IMR-90 (cell line): Measurements from ENCODE around the gene SSNA1. TPM values are rescaled to one million over a fixed set of nuclear protein-coding genes. Genes with fewer than 3 reads are reported as not detected.

ENCODE experiments used
- ATAC-seq: fragments of 200-7000 bp; cut with Tn5 transposase; 2 replicates; pipeline ENCODE4 v1.9.1; 2020; ENCODE audit warnings: low read depth, mild to moderate bottlenecking, moderate library complexity
- BruUV-seq: library from RNA; stranded (reverse); fragments of 400-500 nt; replicated peaks from 2 replicates; lab custom pipeline; 2021; lab: Mats Ljungman, UMichigan
- CTCF ChIA-PET: fragments of 300-600 bp; formaldehyde crosslinking; extraction: SDS; loops from one replicate; lab custom pipeline; 2021; ENCODE audit warnings: antibody characterized with exemption; lab: Yijun Ruan, JAX
- POLR2A ChIA-PET: fragments of 300-600 bp; sonication (Branson Sonifier 250); formaldehyde crosslinking; loops from one replicate; lab custom pipeline; 2022; ENCODE audit warnings: antibody characterized with exemption; ENCODE audit not compliant: unreplicated experiment; lab: Charles Lee
- DNase-seq: peaks from one replicate; pipeline ENCODE4 v3.0.0; 2013
- H2AFZ ChIP-seq: replicated peaks from 2 replicates; pipeline ENCODE3; 2013; ENCODE audit warnings: low read length, mild to moderate bottlenecking; ENCODE audit not compliant: poor library complexity
- H2AK5ac ChIP-seq: 2 replicates; pipeline ENCODE4 v1.6.1; 2013; ENCODE audit warnings: low read depth, low read length, inconsistent platforms
- H2AK9ac ChIP-seq: replicated peaks from 2 replicates; pipeline ENCODE3; 2013; ENCODE audit warnings: mild to moderate bottlenecking, low read depth, low read length, moderate library complexity; ENCODE audit not compliant: poor library complexity
- H2BK120ac ChIP-seq: 2 replicates; pipeline ENCODE4 v1.6.1; 2013; ENCODE audit warnings: low read depth, low read length, inconsistent platforms
- H2BK15ac ChIP-seq: 3 replicates; pipeline ENCODE4 v1.6.1; 2013; ENCODE audit warnings: low read depth, low read length, inconsistent platforms
- H2BK20ac ChIP-seq: 2 replicates; pipeline ENCODE4 v1.6.1; 2013; ENCODE audit warnings: low read depth, mild to moderate bottlenecking, inconsistent platforms, low read length, moderate library complexity
- H2BK5ac ChIP-seq: 2 replicates; pipeline ENCODE4 v1.6.1; 2013; ENCODE audit warnings: mild to moderate bottlenecking, low read depth, low read length, inconsistent platforms; ENCODE audit not compliant: poor library complexity, severe bottlenecking
- H3K14ac ChIP-seq: replicated peaks from 2 replicates; pipeline ENCODE4 v1.6.1; 2013; ENCODE audit warnings: low read depth, low read length, inconsistent platforms
- H3K18ac ChIP-seq: 2 replicates; pipeline ENCODE4 v1.6.1; 2013; ENCODE audit warnings: low read depth, low read length, control low read depth
- H3K23ac ChIP-seq: 2 replicates; pipeline ENCODE4 v1.6.1; 2013; ENCODE audit warnings: low read depth, low read length, inconsistent platforms
- H3K27ac ChIP-seq: 2 replicates; pipeline ENCODE4 v1.5.1; 2013; ENCODE audit warnings: mild to moderate bottlenecking, control low read depth, low read length; ENCODE audit not compliant: insufficient read depth
- H3K27me3 ChIP-seq: 2 replicates; pipeline ENCODE4 v1.6.1; 2013; ENCODE audit warnings: low read length; ENCODE audit not compliant: control insufficient read depth, insufficient read depth
- H3K36me3 ChIP-seq: 2 replicates; pipeline ENCODE4 v1.6.1; 2013; ENCODE audit warnings: low read length, mixed read lengths; ENCODE audit not compliant: control insufficient read depth, insufficient read depth
- H3K4ac ChIP-seq: 2 replicates; pipeline ENCODE4 v1.6.1; 2013; ENCODE audit warnings: low read depth, low read length, inconsistent platforms
- H3K4me1 ChIP-seq: 2 replicates; pipeline ENCODE4 v1.6.1; 2013; ENCODE audit warnings: low read length, mixed read lengths; ENCODE audit not compliant: control insufficient read depth, insufficient read depth
- H3K4me2 ChIP-seq: 2 replicates; pipeline ENCODE4 v1.6.1; 2013; ENCODE audit warnings: low read depth, mild to moderate bottlenecking, control low read depth, low read length, moderate library complexity
- H3K4me3 ChIP-seq: 2 replicates; pipeline ENCODE4 v1.5.1; 2013; ENCODE audit warnings: low read depth, mild to moderate bottlenecking, control low read depth, low read length, moderate library complexity; ENCODE audit not compliant: insufficient read depth
- H3K56ac ChIP-seq: 2 replicates; pipeline ENCODE4 v1.6.1; 2013; ENCODE audit warnings: low read length, inconsistent platforms; ENCODE audit not compliant: insufficient read depth; ENCODE audit errors: extremely low read depth
- H3K79me1 ChIP-seq, 2 experiments: 2 replicates each; pipeline ENCODE4 v1.6.1; 2013; ENCODE audit warnings: low read length in 2 of 2, inconsistent platforms in 1 of 2, low read depth in 1 of 2
- H3K9ac ChIP-seq: 2 replicates; pipeline ENCODE4 v1.6.1; 2013; ENCODE audit warnings: low read depth, low read length, control low read depth
- H3K9me1 ChIP-seq: 2 replicates; pipeline ENCODE4 v1.6.1; 2013; ENCODE audit warnings: low read length, inconsistent platforms; ENCODE audit not compliant: insufficient read depth
- H3K9me3 ChIP-seq: 2 replicates; pipeline ENCODE4 v1.6.1; 2013; ENCODE audit warnings: low read length; ENCODE audit not compliant: control insufficient read depth, insufficient read depth
- H4K20me1 ChIP-seq: 2 replicates; pipeline ENCODE4 v1.6.1; 2013; ENCODE audit warnings: low read length, inconsistent platforms; ENCODE audit not compliant: insufficient read depth
- H4K5ac ChIP-seq: 2 replicates; pipeline ENCODE4 v1.6.1; 2013; ENCODE audit warnings: mild to moderate bottlenecking, low read depth, low read length, control low read depth
- H4K8ac ChIP-seq, 2 experiments: 2 replicates each; pipeline ENCODE4 v1.6.1; 2013; ENCODE audit warnings: low read depth in 2 of 2, low read length in 2 of 2, control low read depth in 1 of 2, inconsistent platforms in 1 of 2
- H4K91ac ChIP-seq: 2 replicates; pipeline ENCODE4 v1.6.1; 2013; ENCODE audit warnings: low read depth, low read length, inconsistent platforms; ENCODE audit not compliant: insufficient read depth
- BHLHE40 ChIP-seq: fragments of 150-350 bp; IDR thresholded peaks from 2 replicates; pipeline ENCODE4 v1.6.1; 2016; ENCODE audit warnings: mild to moderate bottlenecking, low read depth, low read length
- CEBPB ChIP-seq: IDR thresholded peaks from 2 replicates; pipeline ENCODE4 v1.6.1; 2012; ENCODE audit warnings: low read depth, low read length, improper control_type of control experiment
- CHD1 ChIP-seq: IDR thresholded peaks from 2 replicates; pipeline ENCODE4 v1.6.1; 2012; ENCODE audit warnings: low read depth, low read length, improper control_type of control experiment
- FOS ChIP-seq: fragments of 150-350 bp; IDR thresholded peaks from 2 replicates; pipeline ENCODE4 v1.6.1; 2016; ENCODE audit warnings: low read depth, low read length
- MAFK ChIP-seq: IDR thresholded peaks from 2 replicates; pipeline ENCODE4 v1.6.1; 2012; ENCODE audit warnings: low read depth, low read length, improper control_type of control experiment
- MAZ ChIP-seq: IDR thresholded peaks from 2 replicates; pipeline ENCODE4 v1.6.1; 2012; ENCODE audit warnings: low read depth, mild to moderate bottlenecking, low read length, improper control_type of control experiment, moderate library complexity, borderline replicate concordance
- MXI1 ChIP-seq: IDR thresholded peaks from 2 replicates; pipeline ENCODE4 v1.6.1; 2012; ENCODE audit warnings: low read depth, mild to moderate bottlenecking, low read length, moderate library complexity, borderline replicate concordance
- NFE2L2 ChIP-seq: fragments of 150-350 bp; IDR thresholded peaks from 2 replicates; pipeline ENCODE4 v1.6.1; 2016; ENCODE audit warnings: low read depth, mild to moderate bottlenecking, low read length
- POLR2A ChIP-seq: IDR thresholded peaks from 2 replicates; pipeline ENCODE4 v1.6.1; 2012; ENCODE audit warnings: mild to moderate bottlenecking, low read depth, low read length
- RAD21 ChIP-seq: IDR thresholded peaks from 2 replicates; pipeline ENCODE4 v1.6.1; 2012; ENCODE audit warnings: low read length, improper control_type of control experiment
- RCOR1 ChIP-seq: IDR thresholded peaks from 2 replicates; pipeline ENCODE4 v1.6.1; 2012; ENCODE audit warnings: mild to moderate bottlenecking, low read length, improper control_type of control experiment; ENCODE audit not compliant: insufficient replicate concordance
- RFX5 ChIP-seq: IDR thresholded peaks from 2 replicates; pipeline ENCODE4 v1.8.0; 2012; ENCODE audit warnings: low read depth, mild to moderate bottlenecking, low read length, moderate library complexity
- SMC3 ChIP-seq: fragments of 150-350 bp; IDR thresholded peaks from 2 replicates; pipeline ENCODE4 v1.6.1; 2016; ENCODE audit warnings: low read depth, mild to moderate bottlenecking, antibody characterized with exemption, low read length, moderate library complexity
- USF2 ChIP-seq: fragments of 150-350 bp; IDR thresholded peaks from 2 replicates; pipeline ENCODE4 v1.6.1; 2017; ENCODE audit warnings: mild to moderate bottlenecking, antibody characterized with exemption, low read length, low read depth
- WGBS, 2 experiments: methylation state at CpG; one replicate each; pipeline versions ENCODE4 v1.1.5 to v1.1.7; 2013; ENCODE audit warnings: missing lambda C conversion rate in 2 of 2; ENCODE audit not compliant: insufficient read length in 1 of 2; ENCODE audit errors: extremely low coverage in 2 of 2; 5-methylcytosine and 5-hydroxymethylcytosine counted together
- dilution Hi-C: fragments of 300-500 bp; cut with HindIII; formaldehyde crosslinking; loops from one replicate; pipeline ENCODE4 v1.14.3; 2018; ENCODE audit warnings: low sequenced_read_pairs; ENCODE audit not compliant: unreplicated experiment
- in situ Hi-C: fragments of 300-500 bp; cut with MboI; formaldehyde crosslinking; loops from 3 replicates; pipeline ENCODE4 v1.14.3; 2019; ENCODE audit warnings: low sequenced_read_pairs, inconsistent platforms, mixed read lengths
- intact Hi-C: fragments of 100-400 bp; cut with micrococcal nuclease; formaldehyde crosslinking; loops from 2 replicates; pipeline ENCODE4 v1.10.0; 2022
- polyA plus RNA-seq, 3 experiments: library from polyadenylated mRNA; depleted of rRNA; stranded (reverse); fragments of >200 nt; gene quantifications; 2 replicates each; pipeline ENCODE4 v1.2.3, GENCODE V29; 2012; ENCODE audit warnings: low replicate concordance in 1 of 3
- total RNA-seq: library from RNA; depleted of rRNA; stranded (reverse); fragments of >200 nt; gene quantifications from 2 replicates; pipeline ENCODE4 v1.2.3, GENCODE V29; 2012
- TF ChIP-seq, protein P1 (sequence below): conservative IDR thresholded peaks from 2 replicates; pipeline ENCODE4 v1.5.1; 2012; ENCODE audit warnings: mild to moderate bottlenecking, low read depth, low read length, improper control_type of control experiment
- TF ChIP-seq, protein P2 (sequence below): fragments of 150-350 bp; IDR thresholded peaks from 2 replicates; pipeline ENCODE4 v1.6.1; 2016; ENCODE audit warnings: low read depth, mild to moderate bottlenecking, low read length, moderate library complexity, borderline replicate concordance

The SSNA1 gene
- total and polyA plus RNA-seq, 2 of the 4 experiments (the other 2 are of a cell fraction), result 55.7 to 86.7 TPM

- H3K4ac ChIP-seq, result no peak overlapping the region
- no peak overlapping the region for H4K91ac ChIP-seq
- no peak for TF ChIP-seq RAD21
- TF ChIP-seq MAFK, result no peak
- no peak for TF ChIP-seq NFE2L2
- TF ChIP-seq, protein P1, sequence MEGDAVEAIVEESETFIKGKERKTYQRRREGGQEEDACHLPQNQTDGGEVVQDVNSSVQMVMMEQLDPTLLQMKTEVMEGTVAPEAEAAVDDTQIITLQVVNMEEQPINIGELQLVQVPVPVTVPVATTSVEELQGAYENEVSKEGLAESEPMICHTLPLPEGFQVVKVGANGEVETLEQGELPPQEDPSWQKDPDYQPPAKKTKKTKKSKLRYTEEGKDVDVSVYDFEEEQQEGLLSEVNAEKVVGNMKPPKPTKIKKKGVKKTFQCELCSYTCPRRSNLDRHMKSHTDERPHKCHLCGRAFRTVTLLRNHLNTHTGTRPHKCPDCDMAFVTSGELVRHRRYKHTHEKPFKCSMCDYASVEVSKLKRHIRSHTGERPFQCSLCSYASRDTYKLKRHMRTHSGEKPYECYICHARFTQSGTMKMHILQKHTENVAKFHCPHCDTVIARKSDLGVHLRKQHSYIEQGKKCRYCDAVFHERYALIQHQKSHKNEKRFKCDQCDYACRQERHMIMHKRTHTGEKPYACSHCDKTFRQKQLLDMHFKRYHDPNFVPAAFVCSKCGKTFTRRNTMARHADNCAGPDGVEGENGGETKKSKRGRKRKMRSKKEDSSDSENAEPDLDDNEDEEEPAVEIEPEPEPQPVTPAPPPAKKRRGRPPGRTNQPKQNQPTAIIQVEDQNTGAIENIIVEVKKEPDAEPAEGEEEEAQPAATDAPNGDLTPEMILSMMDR, result no peak
- no peak for TF ChIP-seq RCOR1
- no peak for TF ChIP-seq SMC3
- TF ChIP-seq BHLHE40, result no peak
- no peak for TF ChIP-seq CEBPB
- no peak for TF ChIP-seq FOS
- TF ChIP-seq USF2, result no peak
- no peak for TF ChIP-seq POLR2A
- no peak for TF ChIP-seq MXI1
- no peak for TF ChIP-seq CHD1
- no peak for TF ChIP-seq RFX5
- TF ChIP-seq, protein P2, sequence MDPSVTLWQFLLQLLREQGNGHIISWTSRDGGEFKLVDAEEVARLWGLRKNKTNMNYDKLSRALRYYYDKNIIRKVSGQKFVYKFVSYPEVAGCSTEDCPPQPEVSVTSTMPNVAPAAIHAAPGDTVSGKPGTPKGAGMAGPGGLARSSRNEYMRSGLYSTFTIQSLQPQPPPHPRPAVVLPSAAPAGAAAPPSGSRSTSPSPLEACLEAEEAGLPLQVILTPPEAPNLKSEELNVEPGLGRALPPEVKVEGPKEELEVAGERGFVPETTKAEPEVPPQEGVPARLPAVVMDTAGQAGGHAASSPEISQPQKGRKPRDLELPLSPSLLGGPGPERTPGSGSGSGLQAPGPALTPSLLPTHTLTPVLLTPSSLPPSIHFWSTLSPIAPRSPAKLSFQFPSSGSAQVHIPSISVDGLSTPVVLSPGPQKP, result no peak
- TF ChIP-seq MAZ, result no peak
- H3K27ac ChIP-seq, result no peak overlapping the region
- H4K5ac ChIP-seq, result no peak overlapping the region
- H3K18ac ChIP-seq, result no peak overlapping the region
- no peak overlapping the region for H3K56ac ChIP-seq
- ChIA-PET CTCF (no interaction called here), POLR2A (no interaction called here)
- H3K4me2 ChIP-seq, result no peak overlapping the region
- no peaks in the 10 kb centered on the region for H4K20me1 ChIP-seq
- no peak overlapping the region for H3K9ac ChIP-seq
- no peak for ATAC-seq
- no peak overlapping the region for H2BK20ac ChIP-seq
- H2AFZ ChIP-seq, result no peak overlapping the region
- no peak overlapping the region for H2AK5ac ChIP-seq
- no peak overlapping the region for H3K23ac ChIP-seq
- in situ Hi-C loops (no loop called here), intact Hi-C loops (no loop called here), dilution Hi-C loops (no loop called here)
- no peak overlapping the region for H2BK120ac ChIP-seq
- H4K8ac ChIP-seq, result no peak overlapping the region
- no peaks in the 10 kb centered on the region for H3K9me3 ChIP-seq
- 70% methylated on average over 2 of the region's 24 CpGs; no CpG with 5 or more reads in 1 of the 2 experiments for WGBS, 2 experiments
- no peak overlapping the region for H2BK15ac ChIP-seq
- H3K27me3 ChIP-seq, result peaks cover 16% of the 10 kb centered on the region
- no peaks in the 10 kb centered on the region for H3K4me1 ChIP-seq
- no TSS peak for BruUV-seq
- DNase-seq, result no peak
- no peak overlapping the region for H3K14ac ChIP-seq
- no peak overlapping the region for H2AK9ac ChIP-seq
- H3K36me3 ChIP-seq, result no peaks in the 10 kb centered on the region
- H2BK5ac ChIP-seq, result no peak overlapping the region
- H3K9me1 ChIP-seq, result peaks cover 7% of the 10 kb centered on the region; the same call in 1 of the 2 replicates
- no peaks in the 10 kb centered on the region for H3K79me1 ChIP-seq
- H3K4me3 ChIP-seq, result no peak overlapping the region
Measured at GRCh38 chr9:137147793-137148160, 40.7 kb upstream of the SSNA1 start.
